ENCODE results near the gene ULBP2. TPM values are rescaled to one million over a fixed set of nuclear protein-coding genes. Genes with fewer than 3 reads are reported as not detected.
"Not testable (repeated sequence)": the region's sequence is repeated elsewhere in the genome, so short reads cannot be mapped to it uniquely, and the experiment has no call there.

ULBP2 gene
- total RNA-seq, 2 experiments from 2014 or later, result 0.65 TPM

DNA sequence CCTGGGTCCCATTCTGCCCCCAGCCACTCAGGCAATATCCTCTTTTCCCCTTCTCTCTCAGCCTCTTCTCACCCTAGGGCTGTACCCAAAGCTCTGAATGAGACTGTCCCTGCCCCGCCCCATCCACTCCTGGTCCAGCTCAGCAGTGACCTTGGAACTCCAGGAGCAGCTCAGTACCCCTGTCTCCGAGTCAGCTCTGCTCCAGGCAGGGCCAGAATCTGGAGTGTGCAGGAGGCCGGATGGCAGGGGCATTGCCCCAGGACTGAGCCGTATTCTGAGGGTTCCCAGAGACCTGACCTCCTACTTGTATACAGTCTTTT, 16.9 kb upstream of the ULBP2 start:
- POLR2A ChIA-PET, result interaction anchor here (0.5 kb wide), 1 partner anchor 59 kb away, joined by 5 read pairs; no protein-coding TSS in a partner anchor
- CTCF ChIA-PET, result interaction anchor here (1.1 to 1.8 kb wide), 2 partner anchors 90 to 92 kb away, joined by 4 to 7 read pairs; no protein-coding TSS in a partner anchor

DNA sequence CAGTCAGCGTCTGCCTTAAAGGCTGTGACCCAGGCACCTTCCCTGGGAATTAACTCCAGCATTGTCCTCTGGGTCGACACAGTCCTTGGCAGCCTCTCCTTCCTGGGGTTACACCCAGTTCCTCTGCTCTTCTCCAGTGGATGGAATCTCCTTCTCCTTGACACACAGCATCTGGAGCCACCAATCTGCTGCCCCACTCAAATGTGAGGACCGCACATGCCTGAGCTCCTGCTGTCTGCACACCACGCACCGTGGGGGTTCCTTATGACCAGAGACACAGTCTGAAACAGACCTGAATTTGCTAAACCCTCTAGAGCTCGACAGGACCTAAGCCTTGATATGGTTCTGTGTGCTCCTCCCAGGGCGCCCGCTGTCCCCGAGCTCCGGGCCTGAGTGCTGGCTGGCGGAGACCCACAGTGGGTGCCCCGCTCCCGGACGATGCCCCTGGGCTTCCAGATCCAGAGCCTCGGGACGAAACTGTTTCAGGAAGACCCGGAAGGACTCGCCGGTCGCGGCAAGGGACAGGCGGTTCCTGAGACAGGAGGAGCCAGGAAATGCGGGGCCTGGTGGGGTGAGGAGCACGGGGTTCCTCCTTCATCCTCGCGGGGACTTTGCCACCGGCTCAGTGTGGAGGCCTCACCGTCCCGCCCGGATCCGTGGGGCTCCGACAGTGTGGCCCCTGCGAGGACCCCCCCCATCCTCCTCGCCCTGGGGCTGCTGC, 16.4 kb upstream of the ULBP2 start:
- CTCF ChIA-PET, result interaction anchor here (1.1 to 1.8 kb wide), 2 partner anchors 90 to 91 kb away, joined by 4 to 7 read pairs; no protein-coding TSS in a partner anchor
- POLR2A ChIA-PET, result no interaction called here

- CTCF ChIA-PET, result interaction anchor here (1.0 to 1.1 kb wide), 2 partner anchors 87 to 91 kb away, joined by 3 to 4 read pairs; no protein-coding TSS in a partner anchor
- POLR2A ChIA-PET, result no interaction called here
Measured at GRCh38 chr6:149925974-149926777, 15.6 kb upstream of the ULBP2 start.

DNA sequence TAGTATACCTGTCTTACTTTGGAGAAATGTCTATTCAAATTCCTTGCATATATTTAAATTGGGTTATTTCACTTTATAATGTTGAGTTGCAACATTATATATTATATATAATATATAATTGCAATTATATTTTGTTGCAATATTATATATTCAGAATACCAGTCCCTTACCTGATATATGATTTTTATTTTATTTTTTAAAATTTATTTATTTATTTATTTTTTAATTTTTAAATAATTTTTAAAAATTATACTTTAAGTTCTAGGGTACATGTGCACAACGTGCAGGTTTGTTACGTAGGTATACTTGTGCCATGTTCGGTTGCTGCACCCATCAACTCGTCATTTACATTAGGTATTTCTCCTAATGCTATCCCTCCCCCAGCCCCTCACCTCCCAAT, 14.8 kb upstream of the ULBP2 start:
- CTCF ChIA-PET, result interaction anchor here (1.0 kb wide), 1 partner anchor 88 kb away, joined by 3 read pairs; no protein-coding TSS in a partner anchor
- POLR2A ChIA-PET, result not testable (repeated sequence)

GRCh38 chr6:149929422-149929821, 12.4 kb upstream of the ULBP2 start:
- ChIA-PET CTCF (no interaction called here), POLR2A (no interaction called here)

DNA sequence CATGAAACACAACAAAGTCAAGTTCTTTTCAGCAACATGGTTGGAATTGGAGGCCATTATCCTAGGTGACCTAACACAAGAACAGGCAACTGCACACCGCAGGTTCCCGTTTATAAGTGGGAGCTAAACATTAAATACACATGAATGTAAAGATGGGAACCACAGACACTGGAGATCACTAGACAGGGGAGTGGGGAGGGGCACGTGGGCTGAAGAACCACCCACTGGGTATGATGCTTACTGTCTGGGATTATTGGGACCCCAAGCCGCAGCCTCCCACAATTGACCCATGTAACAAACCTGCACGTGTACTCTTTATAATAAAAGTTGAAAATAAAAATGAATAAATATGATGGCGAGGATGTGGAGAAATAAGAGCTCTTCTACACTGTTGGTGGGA, 10.3 kb upstream of the ULBP2 start:
- CTCF ChIA-PET, result interaction anchor here (1.5 kb wide), 1 partner anchor 85 kb away, joined by 3 read pairs; no protein-coding TSS in a partner anchor

GRCh38 chr6:149933036-149933435, 8.8 kb upstream of the ULBP2 start:
- ChIA-PET POLR2A (no interaction called here), CTCF (interaction anchor here (0.9 kb wide), 1 partner anchor 84 kb away, joined by 3 read pairs; no protein-coding TSS in a partner anchor)

More for the DNA sequence above, 10.3 kb upstream of the ULBP2 start:
- POLR2A ChIA-PET, result no interaction called here

- CTCF ChIA-PET, result interaction anchor here (0.9 kb wide), 1 partner anchor 84 kb away, joined by 3 read pairs; no protein-coding TSS in a partner anchor
- POLR2A ChIA-PET, result no interaction called here
Measured at GRCh38 chr6:149933461-149933860, 8.4 kb upstream of the ULBP2 start.

GRCh38 chr6:149934249-149935156, 7.3 kb upstream of the ULBP2 start:
- CTCF ChIA-PET, result interaction anchor here (1.0 to 2.8 kb wide), 2 partner anchors 38 to 82 kb away, joined by 3 to 12 read pairs; no protein-coding TSS in a partner anchor
- POLR2A ChIA-PET, result no interaction called here

GRCh38 chr6:149935246-149935645, 6.6 kb upstream of the ULBP2 start:
- CTCF ChIA-PET, result interaction anchor here (1.0 to 2.8 kb wide), 3 partner anchors 38 to 145 kb away, joined by 3 to 12 read pairs (median 3); no protein-coding TSS in a partner anchor

DNA sequence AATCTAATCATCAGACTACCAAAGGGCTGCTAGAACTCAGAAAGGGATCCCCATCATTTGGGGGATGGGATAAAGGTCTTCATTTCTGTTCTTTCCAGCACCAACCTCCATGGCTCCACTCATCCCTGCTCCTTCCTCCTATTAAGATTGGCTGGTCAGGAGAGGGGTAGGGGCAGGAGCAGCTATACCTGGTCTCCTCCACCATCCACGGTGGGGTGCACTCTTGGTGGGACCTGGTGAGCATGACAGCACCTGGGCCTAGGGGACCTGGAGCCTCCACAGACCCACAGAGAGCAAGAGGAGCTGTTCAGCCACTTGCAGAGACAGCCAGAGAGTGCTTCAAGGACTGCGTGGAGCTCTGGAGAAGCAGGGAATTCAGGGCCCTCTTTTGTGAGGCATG, 6.1 kb upstream of the ULBP2 start:
- POLR2A ChIA-PET, result no interaction called here

More at GRCh38 chr6:149935246-149935645, 6.6 kb upstream of the ULBP2 start:
- POLR2A ChIA-PET, result no interaction called here

DNA sequence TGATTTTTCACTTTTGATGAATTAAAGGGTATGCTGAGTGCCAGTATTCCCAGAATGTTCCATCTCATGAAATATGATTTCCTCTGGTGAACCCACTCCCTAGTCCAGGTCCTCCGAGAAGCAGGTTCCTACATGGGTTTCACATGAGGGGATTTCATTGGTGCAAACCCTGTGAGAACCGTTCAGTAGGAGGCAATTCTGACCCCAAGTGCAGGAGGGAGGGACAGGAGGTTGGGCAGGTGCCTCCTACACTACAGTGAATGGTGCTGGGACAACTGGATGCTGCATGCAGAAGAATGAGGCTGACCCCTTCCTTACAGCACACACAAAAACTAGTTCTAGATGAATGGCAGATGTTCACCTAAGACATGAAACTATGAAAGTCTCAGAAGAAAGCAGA, 5.1 kb upstream of the ULBP2 start:
- CTCF ChIA-PET, result interaction anchor here (1.2 to 2.8 kb wide), 2 partner anchors 80 to 144 kb away, joined by 3 to 12 read pairs; no protein-coding TSS in a partner anchor
- POLR2A ChIA-PET, result no interaction called here

More for the DNA sequence above, 6.1 kb upstream of the ULBP2 start:
- CTCF ChIA-PET, result interaction anchor here (1.2 to 2.8 kb wide), 2 partner anchors 81 to 145 kb away, joined by 3 to 12 read pairs; no protein-coding TSS in a partner anchor

- POLR2A ChIA-PET, CTCF ChIA-PET: not testable (repeated sequence)
Measured at GRCh38 chr6:149938013-149938570, 3.7 kb upstream of the ULBP2 start.

DNA sequence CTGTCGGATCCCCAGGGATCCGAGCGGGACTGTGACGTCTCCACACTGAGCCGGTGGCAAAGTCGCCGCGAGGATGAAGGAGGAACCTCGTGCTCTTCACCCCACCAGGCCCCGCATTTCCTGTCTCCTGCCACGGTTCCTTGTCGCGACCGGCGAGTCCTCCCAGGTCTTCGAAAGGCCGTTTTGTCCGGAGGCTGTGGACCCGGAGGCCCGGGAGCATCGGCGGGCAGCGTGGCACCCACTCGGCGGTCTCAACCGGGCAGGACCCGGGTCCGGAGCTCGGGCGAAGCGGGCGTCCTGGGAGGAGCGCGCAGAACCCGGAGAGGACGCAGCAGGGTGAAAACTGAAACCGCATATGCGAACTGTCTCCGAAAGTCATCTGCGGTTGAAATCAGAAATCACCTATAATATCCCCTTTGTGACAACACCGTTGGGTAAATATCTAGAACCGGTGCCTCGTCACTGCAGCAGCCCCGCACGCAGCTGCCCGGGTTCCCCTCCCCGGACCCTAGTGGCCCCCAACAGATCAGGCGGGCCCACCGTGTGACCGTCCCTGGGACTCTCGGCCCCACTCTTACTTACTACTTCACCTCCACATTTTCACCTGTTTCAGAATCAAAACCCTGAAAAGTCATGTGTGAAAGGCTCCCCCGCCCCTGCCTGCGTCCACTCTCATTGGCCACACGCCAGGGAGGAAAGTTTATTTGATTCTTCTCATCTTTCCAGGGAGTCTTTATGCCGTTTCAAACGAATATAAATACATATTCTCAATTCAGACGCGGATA, 3.1 kb upstream of the ULBP2 start:
- ChIA-PET POLR2A (no interaction called here), CTCF (no interaction called here)

GRCh38 chr6:149939356-149939648, 2.5 kb upstream of the ULBP2 start:
- CTCF ChIA-PET, result no interaction called here

GRCh38 chr6:149939909-149940671, 1.7 kb upstream of the ULBP2 start:
- ChIA-PET POLR2A (no interaction called here), CTCF (interaction anchor here (0.6 to 0.8 kb wide), 2 partner anchors 77 to 78 kb away, joined by 3 to 4 read pairs; no protein-coding TSS in a partner anchor)

More at GRCh38 chr6:149939356-149939648, 2.5 kb upstream of the ULBP2 start:
- POLR2A ChIA-PET, result no interaction called here

GRCh38 chr6:149940672-149940982, 1.2 kb upstream of the ULBP2 start:
- ChIA-PET CTCF (interaction anchor here (0.6 to 0.8 kb wide), 2 partner anchors 76 to 78 kb away, joined by 3 to 4 read pairs; no protein-coding TSS in a partner anchor), POLR2A (no interaction called here)

- ChIA-PET POLR2A (no interaction called here), CTCF (interaction anchor here (0.6 kb wide), 1 partner anchor 128 kb away, joined by 3 read pairs; no protein-coding TSS in a partner anchor)
Measured at GRCh38 chr6:149942461-149942829, 631 bp downstream of the ULBP2 start.

All from activated CD8-positive, alpha-beta memory T cell treated with anti-CD3 and anti-CD28 coated beads for 36 hours (primary cell).